Right cardiac atrium (tissue), 5 donors: ENCODE results near the gene TNRC6B. TPM values are rescaled to one million over a fixed set of nuclear protein-coding genes. Genes with fewer than 3 reads are reported as not detected.
"Not testable (repeated sequence)": the region's sequence is repeated elsewhere in the genome, so short reads cannot be mapped to it uniquely, and the experiment has no call there.

Experiments
- ATAC-seq, 2 donors: fragments of 200-7000 bp; cut with Tn5 transposase; one replicate each; pipeline versions ENCODE4 v1.8.0 to v1.9.1; 2020; ENCODE audit warnings: moderate library complexity in 2 of 2, mild to moderate bottlenecking in 1 of 2
- DNase-seq, 3 donors: peaks; one replicate each; pipeline ENCODE4 v3.0.0-alpha.2; 2020
- H3K27ac ChIP-seq: one replicate; pipeline ENCODE4 v1.5.1; 2013; ENCODE audit warnings: mild to moderate bottlenecking, low read length, control low read depth, moderate library complexity
- H3K27me3 ChIP-seq: one replicate; pipeline ENCODE4 v1.6.1; 2013; ENCODE audit not compliant: control insufficient read depth, insufficient read depth
- H3K4me1 ChIP-seq: one replicate; pipeline ENCODE4 v1.6.1; 2013; ENCODE audit warnings: low read length; ENCODE audit not compliant: control insufficient read depth, insufficient read depth
- H3K4me3 ChIP-seq: one replicate; pipeline ENCODE4 v1.5.1; 2013; ENCODE audit warnings: low read length, control low read depth
- H3K9me3 ChIP-seq: one replicate; pipeline ENCODE4 v1.6.1; 2013; ENCODE audit warnings: low read length; ENCODE audit not compliant: control insufficient read depth
- WGBS: extraction: QIAGEN DNeasy Blood & Tissue Kit; methylation state at CpG from one replicate; pipeline ENCODE4 v1.1.7; 2013; 5-methylcytosine and 5-hydroxymethylcytosine counted together
- intact Hi-C, 4 donors: fragments of 100-400 bp; cut with DNase I; formaldehyde crosslinking; loops; one replicate each; pipeline versions ENCODE4 v1.11.0 to v1.14.0; 2022 to 2023
- polyA plus RNA-seq: library from polyadenylated mRNA; stranded (reverse); fragments of 200-250 nt; gene quantifications from one replicate; pipeline ENCODE4 v1.2.3, GENCODE V29; 2013
- total RNA-seq, 4 donors: library from RNA; stranded (reverse); fragmentation: NEBNext Ultra II Directional; extraction: Animal tissue kit (Norgen Biotek cat#: 25700); gene quantifications; one replicate each; pipeline ENCODE4 v1.2.1, GENCODE V29; 2021
- donor health status: healthy with polysubstance abuse.
- donor health status: DM: no; HTN: yes; CAD: no.
- donor health status: DM: no; HTN: no; CAD: no.
- donor health status: DM: no; HTN: yes; CAD: no; lungs with severe emphysema.
- donor health status: DM: yes; HTN: yes; CAD: no.

TNRC6B gene
- total and polyA plus RNA-seq, 5 donors, result 14.4 to 50.6 (median 39.0) TPM

DNA sequence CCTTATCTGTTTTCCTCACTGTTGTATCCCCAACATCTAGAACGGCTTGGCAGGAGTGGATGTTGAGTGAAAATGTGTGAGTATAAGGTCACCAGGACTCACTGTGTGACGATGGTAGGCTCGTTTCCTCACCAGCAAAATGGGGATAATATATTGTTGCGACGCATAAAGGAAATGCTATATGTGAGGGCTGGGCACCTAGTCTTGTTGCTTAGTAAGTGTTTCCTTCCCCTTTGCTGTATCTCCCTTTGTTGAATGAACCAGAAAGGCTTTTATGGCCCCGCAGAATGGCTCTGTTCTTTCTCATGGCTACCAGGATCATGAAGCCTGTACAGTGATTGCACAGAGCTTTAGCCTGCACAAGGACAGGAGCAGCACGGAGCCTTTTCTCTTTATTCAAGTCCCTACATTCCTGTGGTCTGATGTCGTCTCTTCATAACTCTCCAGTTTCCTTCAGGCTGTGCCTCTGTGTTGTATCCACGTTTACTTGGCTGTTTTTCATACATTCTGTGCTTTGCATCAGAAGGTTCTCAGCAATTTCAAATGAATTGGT is 5.4 kb downstream of the TNRC6B start:
- H3K9me3 ChIP-seq, result no peaks in the 10 kb centered on the region
- H3K27ac ChIP-seq, result peak overlapping the region; percentile 86
- H3K4me1 ChIP-seq, result peaks cover 22% of the 10 kb centered on the region
- DNase-seq (no peak), ATAC-seq (peak; percentile 21 to 62)
- H3K27me3 ChIP-seq, result no peaks in the 10 kb centered on the region
- WGBS, result 15% methylated on average over 9 of the region's 9 CpGs
- H3K4me3 ChIP-seq, result no peak overlapping the region
- intact Hi-C loops, result no loop called here

DNA sequence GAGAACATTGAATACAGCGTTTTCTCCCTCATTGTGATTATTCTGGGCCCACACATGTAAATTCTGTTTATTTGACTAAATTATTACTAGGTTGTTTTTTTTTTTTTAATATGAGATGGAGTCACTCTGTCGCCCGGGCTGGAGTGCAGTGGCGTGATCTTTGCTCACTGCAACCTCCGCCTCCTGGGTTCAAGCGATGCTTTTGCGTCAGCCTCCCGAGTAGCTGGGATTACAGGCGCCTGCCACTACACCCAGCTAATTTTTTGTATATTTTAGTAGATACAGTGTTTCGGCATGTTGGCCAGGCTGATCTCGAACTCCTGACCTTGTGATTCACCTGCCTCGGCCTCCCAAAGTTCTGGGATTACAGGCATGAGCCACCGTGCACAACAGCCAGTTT is 5.9 kb downstream of the TNRC6B start:
- H3K27me3 ChIP-seq, intact Hi-C loops, H3K9me3 ChIP-seq, H3K27ac ChIP-seq, H3K4me3 ChIP-seq, ATAC-seq, DNase-seq: not testable (repeated sequence)
- peaks cover 22% of the 10 kb centered on the region for H3K4me1 ChIP-seq
- WGBS, result 68% methylated on average over 13 of the region's 13 CpGs

DNA sequence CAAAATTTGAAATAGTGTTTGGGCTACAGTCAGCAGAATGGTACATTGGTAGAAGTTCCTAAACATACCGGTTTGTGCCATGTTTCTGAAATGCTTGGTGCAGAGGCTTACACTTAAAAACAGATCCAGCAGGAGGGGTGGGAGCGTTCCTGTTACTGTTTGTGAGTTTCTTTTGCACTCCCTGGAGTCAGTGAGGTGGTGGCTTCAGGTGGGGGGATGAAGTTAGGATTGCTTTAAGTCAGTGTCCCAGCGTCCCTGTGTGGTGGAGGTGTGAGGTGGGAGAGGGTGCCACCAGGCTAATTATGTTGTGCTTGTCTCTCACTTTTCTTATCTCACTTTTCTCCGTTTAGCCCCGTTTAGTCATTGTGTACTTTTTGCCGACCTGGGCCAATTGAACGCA is 9.7 kb downstream of the TNRC6B start:
- ATAC-seq (no peak), DNase-seq (no peak)
- intact Hi-C loops, result no loop called here
- Histone ChIP-seq H3K27ac (no peak overlapping the region), H3K4me1 (peaks cover 26% of the 10 kb centered on the region), H3K9me3 (no peaks in the 10 kb centered on the region), H3K4me3 (no peak overlapping the region), H3K27me3 (no peaks in the 10 kb centered on the region)
- WGBS, result 67% methylated on average over 7 of the region's 7 CpGs

DNA sequence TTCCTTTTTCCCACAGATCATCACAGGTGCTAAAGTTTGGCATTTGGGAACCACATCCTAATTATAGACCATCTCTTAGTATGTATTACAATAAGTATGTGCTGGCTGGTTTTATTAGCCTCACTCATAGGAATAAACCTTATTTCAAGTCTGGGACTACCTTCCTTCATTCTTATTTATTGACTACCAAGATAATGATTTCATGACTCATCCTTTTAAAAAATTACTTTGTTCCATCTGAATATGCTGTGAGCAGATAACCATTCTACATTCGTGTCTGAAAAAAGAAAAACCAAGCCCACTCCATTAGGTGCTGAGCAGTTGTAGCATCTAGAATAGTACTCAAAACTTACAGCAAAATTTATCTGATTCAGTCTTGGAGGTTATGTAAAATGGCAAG is 12.3 kb downstream of the TNRC6B start:
- DNase-seq, result no peak
- no peak for ATAC-seq
- peaks cover 27% of the 10 kb centered on the region for H3K4me1 ChIP-seq
- H3K27me3 ChIP-seq, result no peaks in the 10 kb centered on the region
- no peak overlapping the region for H3K4me3 ChIP-seq
- H3K9me3 ChIP-seq, result no peaks in the 10 kb centered on the region
- no peak overlapping the region for H3K27ac ChIP-seq
- WGBS, result 51% methylated on average over 1 of the region's 1 CpG
- intact Hi-C loops, result loop anchor here in 1 of 4 donors (10.0 kb wide), 1 partner anchor 145 kb away; no protein-coding TSS in a partner anchor

DNA sequence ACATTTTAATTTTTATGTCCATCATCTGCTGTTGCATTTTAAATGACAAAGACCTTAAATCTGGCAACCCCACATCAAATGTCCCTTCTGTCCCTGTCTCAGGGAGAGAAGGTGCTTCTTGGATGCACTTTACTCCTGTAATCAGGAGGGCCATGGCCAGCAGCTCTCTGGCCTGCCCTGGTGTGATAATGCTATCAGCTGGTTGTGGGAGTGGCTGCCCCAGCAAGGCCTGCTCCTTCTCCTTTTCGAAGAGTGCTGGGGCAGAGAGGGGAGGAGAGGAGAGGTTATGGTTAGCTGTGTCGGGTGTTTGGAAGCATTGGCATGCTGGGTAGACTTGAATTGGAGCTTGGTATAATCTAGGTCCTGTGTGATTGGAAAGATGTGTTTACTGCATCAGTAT is 12.8 kb downstream of the TNRC6B start:
- Histone ChIP-seq H3K27ac (no peak overlapping the region), H3K27me3 (no peaks in the 10 kb centered on the region), H3K9me3 (no peaks in the 10 kb centered on the region), H3K4me3 (no peak overlapping the region), H3K4me1 (peaks cover 25% of the 10 kb centered on the region)
- ATAC-seq (peak; percentile 75 to 80), DNase-seq (peak in 1 of 3 donors; percentile 56)
- 33% methylated on average over 2 of the region's 2 CpGs for WGBS
- intact Hi-C loops, result loop anchor here in 1 of 4 donors (10.0 kb wide), 1 partner anchor 146 kb away; no protein-coding TSS in a partner anchor

DNA sequence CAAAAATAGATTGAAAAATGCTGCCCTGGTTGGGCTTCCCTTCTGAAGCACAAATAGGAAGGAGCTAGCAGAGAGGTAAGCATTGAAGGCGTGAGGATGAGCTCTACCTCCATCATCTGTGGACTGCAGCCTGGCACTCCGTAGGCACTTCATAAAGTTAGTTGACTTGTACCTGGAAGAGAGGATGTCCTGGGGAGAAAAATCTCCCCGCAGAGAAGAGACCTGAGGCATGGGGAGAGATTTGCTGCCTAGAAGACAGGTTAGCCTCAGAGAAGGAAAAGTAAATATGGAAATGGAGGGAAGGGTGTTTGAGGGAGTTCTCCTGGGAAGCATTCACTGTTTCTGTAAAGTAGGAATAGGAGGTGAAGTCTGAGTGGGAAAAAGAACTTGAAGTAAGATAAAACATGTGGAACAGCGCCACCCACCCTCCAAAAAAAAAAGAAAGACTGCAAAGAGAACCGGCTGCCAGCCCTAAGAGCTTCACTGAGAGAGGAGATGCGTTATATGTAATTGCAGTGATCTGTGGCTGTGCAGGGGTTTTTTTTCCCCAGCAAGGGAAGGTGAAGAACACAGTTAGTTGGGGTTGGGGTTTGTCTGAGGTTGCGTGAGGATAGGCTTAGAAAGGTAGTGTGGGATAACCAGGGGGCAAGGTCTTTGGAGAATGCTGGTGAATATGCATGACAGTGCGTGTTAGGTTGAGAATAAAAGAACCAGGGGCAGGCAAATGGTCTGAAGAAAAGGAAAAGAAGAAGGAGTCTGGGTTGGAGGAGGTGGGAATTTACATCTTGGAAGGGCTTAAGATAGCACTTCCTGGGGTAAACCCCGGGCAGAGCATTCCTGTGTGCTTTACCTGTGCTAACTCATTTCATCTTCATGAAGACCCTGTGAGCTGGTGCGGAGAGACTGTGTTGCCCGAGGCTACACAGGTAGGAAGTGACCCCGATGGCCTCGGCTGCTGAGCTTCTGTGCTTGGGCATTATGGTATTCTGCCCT is 16.0 kb downstream of the TNRC6B start:
- ATAC-seq (no peak), DNase-seq (no peak)
- no peaks in the 10 kb centered on the region for H3K9me3 ChIP-seq
- no peak overlapping the region for H3K27ac ChIP-seq
- H3K27me3 ChIP-seq, result no peaks in the 10 kb centered on the region
- intact Hi-C loops, result loop anchor here in 1 of 4 donors (10.0 kb wide), 1 partner anchor 149 kb away; no protein-coding TSS in a partner anchor
- H3K4me3 ChIP-seq, result no peak overlapping the region
- peaks cover 27% of the 10 kb centered on the region for H3K4me1 ChIP-seq
- WGBS, result 65% methylated on average over 13 of the region's 13 CpGs

DNA sequence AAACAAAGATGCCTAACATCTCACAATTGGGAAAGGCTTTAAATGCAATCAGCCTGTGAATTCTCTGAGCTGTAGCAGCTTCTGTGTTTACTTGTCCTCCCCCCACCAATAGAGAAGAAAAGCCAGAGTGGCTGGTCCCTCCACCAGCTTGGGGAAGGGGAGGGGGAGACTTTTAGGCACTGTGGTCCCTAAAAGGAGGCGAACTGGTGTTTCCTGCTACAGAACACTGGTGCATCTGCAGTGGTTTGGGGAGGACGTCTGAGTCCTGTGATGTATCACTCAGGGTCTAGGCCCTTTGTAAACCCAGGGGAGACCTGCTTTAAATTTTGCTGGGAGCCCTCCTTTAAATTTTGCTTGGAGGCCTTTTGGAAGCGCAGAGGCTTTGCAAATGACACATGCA is 16.9 kb downstream of the TNRC6B start:
- H3K27me3 ChIP-seq, result no peaks in the 10 kb centered on the region
- H3K27ac ChIP-seq, result no peak overlapping the region
- H3K4me1 ChIP-seq, result peaks cover 31% of the 10 kb centered on the region
- H3K9me3 ChIP-seq, result no peaks in the 10 kb centered on the region
- DNase-seq (no peak), ATAC-seq (no peak)
- 73% methylated on average over 3 of the region's 3 CpGs for WGBS
- H3K4me3 ChIP-seq, result no peak overlapping the region
- intact Hi-C loops, result loop anchor here in 1 of 4 donors (10.0 kb wide), 1 partner anchor 150 kb away; no protein-coding TSS in a partner anchor

DNA sequence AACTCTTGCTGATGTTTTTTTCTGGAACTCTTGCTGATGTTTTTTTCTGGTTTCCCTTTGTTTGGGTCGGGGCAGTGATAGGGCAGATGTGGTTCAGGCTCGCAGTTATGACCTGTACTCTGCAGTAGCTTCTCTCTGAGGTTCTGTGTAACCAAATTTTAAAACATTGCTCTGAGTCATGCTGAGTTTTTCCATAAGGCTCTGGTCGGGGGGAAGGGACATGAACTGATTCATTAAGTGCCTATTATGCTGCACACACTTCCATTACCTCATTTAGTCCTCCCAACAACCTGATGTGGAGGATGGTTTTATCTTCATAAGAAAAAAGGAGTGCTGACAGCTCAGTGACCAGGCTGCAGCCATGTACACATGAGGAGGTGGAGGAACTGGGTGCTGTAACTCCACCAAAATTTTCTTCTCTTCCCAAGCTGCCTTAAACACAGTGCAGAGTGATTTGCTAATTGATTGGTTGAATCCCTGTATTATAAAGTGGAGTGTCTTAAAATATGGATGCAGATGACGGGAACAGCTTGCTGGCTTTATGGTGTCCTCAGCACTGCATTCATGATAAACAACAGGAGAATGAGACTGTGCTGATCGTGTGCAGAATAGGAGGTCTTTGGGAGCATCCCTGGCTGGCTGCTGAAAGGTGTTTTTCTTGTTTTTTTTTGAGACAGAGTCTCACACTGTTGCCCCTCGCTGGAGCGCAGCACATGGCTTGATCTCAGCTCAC is 19.1 kb downstream of the TNRC6B start:
- intact Hi-C loops, result loop anchor here in 1 of 4 donors (10.0 kb wide), 1 partner anchor 152 kb away; no protein-coding TSS in a partner anchor
- DNase-seq (no peak), ATAC-seq (peak; percentile 36 to 87)
- Histone ChIP-seq H3K9me3 (no peaks in the 10 kb centered on the region), H3K27me3 (no peaks in the 10 kb centered on the region), H3K4me1 (peaks cover 26% of the 10 kb centered on the region), H3K27ac (peak overlapping the region; percentile 39), H3K4me3 (no peak overlapping the region)
- 60% methylated on average over 7 of the region's 7 CpGs for WGBS

DNA sequence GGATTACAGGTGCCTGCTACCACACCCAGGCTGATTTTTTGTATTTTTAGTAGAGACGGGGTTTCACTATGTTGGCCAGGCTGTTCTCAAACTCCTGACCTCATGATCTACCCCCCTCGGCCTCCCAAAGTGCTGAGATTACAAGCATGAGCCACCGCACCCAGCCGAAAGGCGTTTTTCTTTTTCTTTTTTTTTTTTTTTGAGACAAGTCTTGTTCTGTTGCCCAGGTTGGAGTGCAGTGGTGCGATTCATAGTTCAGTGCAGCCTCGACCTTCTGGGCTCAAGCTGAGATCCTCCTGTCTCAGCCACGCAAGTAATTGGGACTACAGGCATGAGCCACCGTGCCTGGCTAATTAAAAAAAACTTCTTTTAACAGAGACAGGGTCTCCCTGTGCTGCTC is 19.7 kb downstream of the TNRC6B start:
- H3K9me3 ChIP-seq, H3K27ac ChIP-seq, H3K27me3 ChIP-seq, H3K4me3 ChIP-seq: not testable (repeated sequence)
- intact Hi-C loops, result loop anchor here in 1 of 4 donors (10.0 kb wide), 1 partner anchor 153 kb away; no protein-coding TSS in a partner anchor
- DNase-seq (peak in 1 of 3 donors; percentile 60), ATAC-seq (peak in 1 of 2 donors; percentile 13)
- peaks cover 26% of the 10 kb centered on the region for H3K4me1 ChIP-seq
- 53% methylated on average over 9 of the region's 9 CpGs for WGBS

DNA sequence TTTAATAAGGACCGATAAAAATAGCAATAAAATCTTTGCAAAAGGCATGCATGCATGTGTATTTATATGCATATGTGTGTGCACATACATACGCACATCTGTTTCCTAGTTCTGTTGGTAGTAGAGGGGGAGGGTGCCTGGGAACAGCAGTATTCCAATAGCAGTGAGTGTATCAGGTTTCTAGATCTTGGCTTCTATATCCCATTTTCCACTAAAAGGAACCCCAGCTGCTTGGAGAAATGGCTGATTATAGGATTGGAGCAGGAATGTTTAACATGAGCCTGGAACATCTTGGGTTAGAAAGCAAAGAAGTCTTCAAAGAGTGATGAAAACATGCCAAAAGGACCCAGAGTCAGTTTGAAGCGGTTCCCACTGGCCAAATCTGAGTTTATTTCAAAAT is 21.0 kb downstream of the TNRC6B start:
- H3K4me1 ChIP-seq, result peaks cover 22% of the 10 kb centered on the region
- H3K27ac ChIP-seq, result no peak overlapping the region
- DNase-seq (no peak), ATAC-seq (no peak)
- no peaks in the 10 kb centered on the region for H3K27me3 ChIP-seq
- intact Hi-C loops, result loop anchor here in 1 of 4 donors (10.0 kb wide), 1 partner anchor 154 kb away; no protein-coding TSS in a partner anchor
- H3K9me3 ChIP-seq, result no peaks in the 10 kb centered on the region
- H3K4me3 ChIP-seq, result no peak overlapping the region
- 87% methylated on average over 3 of the region's 3 CpGs for WGBS
